Gastrocnemius medialis (tissue), 4 donors: Measurements from ENCODE around the gene DRAM2.

Experiments
- POLR2A ChIP-seq, 2 donors: fragments of 450-650 bp; IDR thresholded peaks; one replicate each; pipeline ENCODE4 v1.6.1; 2017; ENCODE audit warnings: antibody characterized with exemption in 2 of 2, mild to moderate bottlenecking in 2 of 2, moderate library complexity in 2 of 2
- TF ChIP-seq, protein P1 (sequence below), 5 experiments: fragments of 450-650 bp in 3 of 5; fragments of 200-600 bp in 2 of 5; sonication (generic) in 2 of 5; IDR thresholded peaks in 4 of 5; conservative IDR thresholded peaks in 1 of 5; 1 replicate in 4 of 5; 2 replicates in 1 of 5; pipeline ENCODE4 v1.5.1; 2016 to 2019; ENCODE audit warnings: antibody characterized with exemption in 5 of 5, mild to moderate bottlenecking in 3 of 5, moderate library complexity in 3 of 5

DNA sequence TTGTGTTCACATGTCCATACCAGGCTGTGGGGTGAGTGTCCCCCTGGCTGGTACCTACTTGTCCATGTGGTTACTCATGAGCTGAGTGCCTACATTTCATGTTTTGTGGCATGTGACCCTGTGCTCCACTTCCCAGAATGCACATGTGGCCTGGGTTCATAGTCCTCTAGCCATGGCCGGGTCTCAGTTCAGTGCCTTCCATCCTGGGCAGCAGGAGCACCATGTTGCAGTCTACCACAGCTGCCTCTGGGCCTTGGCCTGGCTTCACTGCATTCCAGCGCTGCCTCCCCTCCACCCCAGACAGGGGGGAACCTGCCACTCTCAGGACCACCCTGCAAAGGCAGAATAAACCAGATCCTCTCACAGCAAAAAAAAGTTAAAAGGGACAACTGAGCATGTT is 5.6 kb upstream of the DRAM2 start:
- TF ChIP-seq, protein P1, sequence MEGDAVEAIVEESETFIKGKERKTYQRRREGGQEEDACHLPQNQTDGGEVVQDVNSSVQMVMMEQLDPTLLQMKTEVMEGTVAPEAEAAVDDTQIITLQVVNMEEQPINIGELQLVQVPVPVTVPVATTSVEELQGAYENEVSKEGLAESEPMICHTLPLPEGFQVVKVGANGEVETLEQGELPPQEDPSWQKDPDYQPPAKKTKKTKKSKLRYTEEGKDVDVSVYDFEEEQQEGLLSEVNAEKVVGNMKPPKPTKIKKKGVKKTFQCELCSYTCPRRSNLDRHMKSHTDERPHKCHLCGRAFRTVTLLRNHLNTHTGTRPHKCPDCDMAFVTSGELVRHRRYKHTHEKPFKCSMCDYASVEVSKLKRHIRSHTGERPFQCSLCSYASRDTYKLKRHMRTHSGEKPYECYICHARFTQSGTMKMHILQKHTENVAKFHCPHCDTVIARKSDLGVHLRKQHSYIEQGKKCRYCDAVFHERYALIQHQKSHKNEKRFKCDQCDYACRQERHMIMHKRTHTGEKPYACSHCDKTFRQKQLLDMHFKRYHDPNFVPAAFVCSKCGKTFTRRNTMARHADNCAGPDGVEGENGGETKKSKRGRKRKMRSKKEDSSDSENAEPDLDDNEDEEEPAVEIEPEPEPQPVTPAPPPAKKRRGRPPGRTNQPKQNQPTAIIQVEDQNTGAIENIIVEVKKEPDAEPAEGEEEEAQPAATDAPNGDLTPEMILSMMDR (IDR thresholded peaks at IDR 0.05 in 4 of 5, conservative IDR thresholded peaks at IDR 0.05 in 1 of 5): no peak
- no peak for TF ChIP-seq POLR2A (IDR thresholded peaks at IDR 0.05)
